Measurements from ENCODE around the gene SLC4A2.

The SLC4A2 gene

DNA sequence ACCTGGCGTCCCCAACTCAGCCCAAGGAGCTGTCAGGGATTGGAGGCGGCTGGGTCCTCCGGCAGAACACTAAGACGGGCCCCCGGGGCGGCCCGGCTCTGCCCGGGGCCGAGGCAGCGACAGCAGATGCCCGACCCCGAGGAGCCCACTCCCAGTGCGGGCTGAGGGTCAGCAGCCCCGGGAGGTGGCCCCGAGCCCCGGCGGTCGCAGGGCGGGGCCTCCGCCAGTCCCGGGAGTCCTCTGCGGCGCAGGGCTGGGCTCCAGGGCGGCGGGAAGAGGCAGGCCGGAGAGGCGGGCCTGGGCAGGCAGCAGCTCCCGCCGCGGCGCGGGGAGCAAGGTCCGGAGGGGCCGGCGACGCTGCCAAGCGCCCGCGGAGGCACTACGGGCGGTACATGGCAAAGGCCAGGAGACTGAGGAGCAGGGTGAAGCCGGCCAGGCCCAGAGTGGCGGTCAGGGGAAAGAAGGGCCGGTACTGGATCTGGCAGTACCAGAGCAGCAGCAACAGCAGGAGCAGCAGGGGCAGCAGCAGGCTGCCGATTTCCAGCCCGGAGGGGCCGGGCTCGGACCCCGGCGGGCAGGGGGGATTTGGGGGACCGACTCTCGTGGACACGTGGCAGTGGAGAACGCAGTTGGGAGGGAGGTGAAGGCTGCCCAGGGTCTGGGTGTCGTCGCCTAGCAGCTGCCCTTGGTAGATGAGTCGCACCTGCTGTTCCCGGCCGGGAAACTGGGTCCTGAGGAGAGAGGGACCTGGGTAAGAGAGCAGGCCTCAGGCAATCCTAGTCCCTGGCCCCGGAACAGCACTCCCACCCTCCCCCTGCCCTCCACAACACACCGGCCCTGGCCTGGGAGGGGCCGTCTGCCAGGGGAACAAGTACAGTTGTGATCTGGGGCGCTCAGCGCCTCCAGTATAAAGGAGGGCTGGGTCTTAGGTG lies 22.0 kb downstream of the SLC4A2 start:
- DNase-seq: peak in 1 of 2 experiments; percentile 39

- no peak for DNase-seq
Observed at GRCh38 chr7:151082141-151083070, 23.0 kb downstream of the SLC4A2 start.

- peak; percentile 40 to 73 for DNase-seq
Observed at GRCh38 chr7:151083071-151083823, 23.9 kb downstream of the SLC4A2 start, which contains the start of gene TMUB1. Gene TMUB1, minus strand, starts transcription at chr7:151083493. Its CDS starts 930 bp downstream, at chr7:151082563.

DNA sequence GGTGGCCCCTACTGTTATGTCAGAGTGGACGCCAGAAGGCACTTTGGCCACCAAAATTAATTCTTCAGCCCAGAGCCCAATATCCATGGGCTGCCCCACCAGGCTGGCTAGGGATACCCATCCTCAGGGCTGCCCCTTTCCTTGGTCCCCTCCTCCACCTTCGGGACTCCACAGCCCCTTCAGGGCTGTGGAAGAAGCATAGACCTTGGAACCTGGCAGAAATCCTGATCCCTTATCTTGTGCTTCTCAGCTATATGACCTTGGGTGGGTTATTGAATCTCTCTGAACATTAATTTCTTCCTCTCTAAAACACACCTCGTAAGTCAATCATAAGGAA lies 24.4 kb downstream of the SLC4A2 start:
- no peak for DNase-seq

DNA sequence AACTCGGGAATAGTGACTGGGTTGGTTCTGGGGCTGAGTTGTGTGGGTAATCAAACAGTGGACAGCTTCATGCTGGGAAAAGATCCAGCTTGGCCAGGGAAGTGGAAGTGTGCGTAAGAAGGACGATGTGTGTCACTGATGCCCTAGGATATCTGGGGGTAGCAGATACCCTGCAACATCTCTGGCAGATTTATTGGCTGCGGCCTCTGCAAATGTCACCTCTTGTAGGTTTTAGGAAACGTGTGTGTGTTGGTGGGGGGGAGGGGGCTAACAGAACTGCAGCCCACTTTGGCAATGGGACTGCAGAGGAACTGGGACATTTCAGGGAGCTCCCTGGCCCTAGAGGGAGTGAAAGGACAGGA lies 25.9 kb downstream of the SLC4A2 start:
- DNase-seq: no peak

DNA sequence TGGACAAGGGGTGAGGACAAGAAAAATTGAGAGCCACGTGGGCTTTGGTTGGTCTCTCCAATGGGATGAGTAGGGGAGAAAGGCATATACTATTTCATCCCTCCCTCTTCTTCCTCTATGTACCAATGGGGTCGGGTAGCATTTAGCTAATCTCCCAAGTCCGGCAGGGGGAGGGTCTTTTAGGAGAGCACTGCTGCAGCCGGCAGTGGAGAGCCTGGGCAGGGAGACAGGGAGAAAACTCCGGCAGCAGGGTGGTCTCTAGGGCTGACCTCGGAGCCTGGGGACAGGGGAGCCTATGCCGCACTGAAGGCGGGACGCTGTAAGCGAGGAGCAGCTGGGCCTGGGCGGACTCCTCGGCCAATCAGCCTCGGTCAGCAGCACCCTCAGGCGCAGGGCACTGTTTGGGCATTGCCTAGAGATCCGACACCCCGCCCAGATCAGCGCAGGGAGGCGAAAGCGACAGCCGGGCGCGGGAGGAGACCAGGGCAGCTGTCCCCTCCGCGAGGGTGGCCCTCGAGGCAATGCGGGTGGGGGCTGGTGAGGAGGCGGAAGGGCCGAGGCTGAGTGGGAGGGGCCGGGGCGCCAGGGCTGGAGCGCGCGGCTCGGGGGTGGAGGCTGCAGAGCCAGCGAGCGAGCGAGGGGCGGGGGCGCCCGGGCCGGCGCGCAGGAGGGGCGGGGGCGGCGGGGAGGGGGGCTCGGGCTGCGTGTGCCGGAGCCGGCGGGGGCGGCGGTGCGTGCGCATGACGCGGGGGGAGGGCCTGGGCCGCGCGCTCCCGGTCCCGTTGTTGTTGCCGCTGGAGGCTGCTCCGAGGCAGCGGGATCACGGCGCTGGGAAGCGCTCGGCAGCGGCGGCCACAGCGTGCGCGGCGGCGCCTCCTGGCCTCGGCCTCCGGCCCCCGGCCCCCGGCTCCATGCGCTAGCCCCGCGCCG lies 26.6 kb downstream of the SLC4A2 start, which contains the start of gene AGAP3:
TSS of gene AGAP3 (plus strand) at position 785 of the 930 bp plus-strand sequence. CDS start 267 bp downstream, outside the sequence.
- DNase-seq: peak; percentile 82 to 91

DNA sequence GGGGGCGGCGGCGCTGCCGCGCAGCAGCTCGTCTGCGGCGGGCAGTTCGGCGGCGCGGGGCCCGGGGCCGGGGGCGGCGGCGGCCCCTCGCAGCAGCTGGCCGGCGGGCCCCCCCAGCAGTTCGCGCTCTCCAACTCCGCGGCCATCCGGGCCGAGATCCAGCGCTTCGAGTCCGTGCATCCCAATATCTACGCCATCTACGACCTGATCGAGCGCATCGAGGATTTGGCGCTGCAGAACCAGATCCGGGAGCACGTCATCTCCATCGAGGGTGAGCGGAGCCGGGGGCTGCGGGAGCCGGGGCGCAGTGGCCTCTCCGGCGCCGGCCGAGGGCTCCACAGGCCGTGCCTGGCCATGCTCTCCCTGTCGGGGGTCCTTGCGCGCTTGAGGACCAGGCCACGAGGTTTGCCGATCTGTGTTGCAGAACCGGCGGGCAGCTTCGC lies 27.4 kb downstream of the SLC4A2 start:
- DNase-seq: no peak

DNA sequence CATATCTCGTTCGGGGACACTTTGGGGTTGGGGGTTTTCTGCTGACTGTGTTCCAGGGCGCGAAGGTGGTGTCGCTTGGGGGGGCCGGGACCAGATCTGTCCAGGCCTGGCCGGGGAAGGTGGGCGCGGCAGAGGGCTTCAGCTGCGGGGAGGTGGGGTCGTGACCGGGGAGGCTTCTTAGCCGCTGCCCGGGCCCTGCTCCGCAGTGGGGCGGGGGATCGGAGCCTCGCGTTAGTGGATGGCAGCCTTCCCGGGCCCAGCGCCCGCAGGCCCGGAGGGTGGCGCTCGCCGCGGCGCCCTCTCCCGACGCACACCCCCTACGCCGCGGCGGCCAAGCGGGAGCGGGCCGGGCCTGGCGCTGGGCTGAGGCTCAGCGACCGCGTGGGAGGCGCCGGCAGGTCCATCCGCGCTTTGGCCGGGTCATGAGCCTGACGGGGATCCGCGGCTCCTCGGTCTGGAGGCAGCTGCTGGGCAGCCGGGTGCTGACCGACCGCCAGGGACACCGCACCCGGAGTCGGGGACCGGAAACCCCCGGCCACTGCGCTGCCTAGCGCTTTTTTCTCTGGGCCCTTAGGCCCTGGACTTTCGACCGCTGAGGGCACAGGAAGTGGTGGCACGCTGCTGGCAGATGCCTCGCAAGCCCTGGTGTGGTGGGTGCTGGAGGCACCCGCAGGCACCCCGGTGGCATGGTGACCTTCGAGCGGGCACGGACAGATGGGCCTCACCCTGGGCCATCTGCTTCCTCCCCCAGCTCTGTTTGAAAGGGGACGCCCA lies 28.0 kb downstream of the SLC4A2 start:
- DNase-seq: peak; percentile 54 to 84

GRCh38 chr7:151088019-151088855 lies 28.8 kb downstream of the SLC4A2 start:
- no peak for DNase-seq

GRCh38 chr7:151088856-151089699 lies 29.7 kb downstream of the SLC4A2 start:
- peak; percentile 63 to 89 for DNase-seq

DNA sequence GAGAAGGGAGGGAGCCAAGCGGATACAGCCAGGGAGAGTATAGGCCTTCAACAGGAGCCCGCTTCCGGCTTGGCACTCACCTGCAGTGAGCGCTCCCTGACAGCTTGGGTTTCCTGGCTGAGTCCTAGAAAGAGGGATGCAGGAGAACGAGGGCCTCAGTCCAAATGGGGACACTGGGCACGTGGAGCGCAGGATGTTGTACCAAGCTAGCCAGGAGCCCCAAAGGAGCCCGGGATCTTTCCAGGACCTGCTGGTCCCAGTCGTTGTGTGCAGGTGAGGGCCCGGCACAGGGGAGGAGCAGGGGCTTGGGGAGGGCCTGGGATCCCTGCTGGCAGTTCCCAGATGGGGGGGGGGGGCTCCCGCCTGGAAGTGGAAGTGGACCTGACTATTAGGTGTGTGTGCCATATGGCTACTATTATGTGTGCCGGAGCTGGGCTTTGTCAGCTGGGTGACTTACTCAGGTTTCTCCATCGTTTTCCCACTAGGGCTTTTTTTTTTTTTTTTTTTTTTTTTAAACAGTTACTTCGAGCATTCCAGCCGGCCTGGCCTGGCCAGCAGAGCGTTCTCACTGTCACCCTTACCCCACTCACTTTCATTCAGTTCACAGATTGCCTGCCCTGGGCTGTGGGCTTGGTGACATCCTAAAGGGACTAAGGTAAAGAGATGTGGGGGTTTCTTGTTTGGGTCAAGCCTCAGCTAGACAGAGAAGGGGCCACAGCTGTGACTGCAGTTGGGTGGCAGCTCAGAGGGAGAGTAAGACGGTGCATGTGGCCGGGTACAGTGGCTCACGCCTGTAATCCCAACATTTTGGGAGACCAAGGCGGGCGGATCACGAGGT lies 30.7 kb downstream of the SLC4A2 start:
- DNase-seq: peak; percentile 56 to 83

DNA sequence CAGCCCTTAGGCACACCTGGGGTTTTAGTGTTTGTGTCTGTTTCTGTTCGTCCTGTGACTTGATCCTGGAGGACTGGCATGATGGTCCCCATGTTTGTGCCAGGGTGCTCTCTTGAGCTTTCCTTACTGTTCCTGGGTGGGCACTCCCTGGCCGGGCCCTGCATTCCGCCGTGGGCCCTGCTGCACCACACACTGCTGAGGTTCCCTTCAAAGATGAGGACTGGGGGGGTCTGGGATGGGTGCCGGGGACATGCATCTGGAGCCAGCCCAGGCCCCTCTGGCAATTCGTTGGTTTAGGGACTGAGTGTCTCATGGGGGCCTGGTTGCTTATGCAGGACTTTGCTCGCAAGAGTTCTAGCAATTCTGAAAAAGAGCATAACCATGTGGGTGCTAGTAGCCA lies 31.6 kb downstream of the SLC4A2 start:
- DNase-seq: no peak

DNA sequence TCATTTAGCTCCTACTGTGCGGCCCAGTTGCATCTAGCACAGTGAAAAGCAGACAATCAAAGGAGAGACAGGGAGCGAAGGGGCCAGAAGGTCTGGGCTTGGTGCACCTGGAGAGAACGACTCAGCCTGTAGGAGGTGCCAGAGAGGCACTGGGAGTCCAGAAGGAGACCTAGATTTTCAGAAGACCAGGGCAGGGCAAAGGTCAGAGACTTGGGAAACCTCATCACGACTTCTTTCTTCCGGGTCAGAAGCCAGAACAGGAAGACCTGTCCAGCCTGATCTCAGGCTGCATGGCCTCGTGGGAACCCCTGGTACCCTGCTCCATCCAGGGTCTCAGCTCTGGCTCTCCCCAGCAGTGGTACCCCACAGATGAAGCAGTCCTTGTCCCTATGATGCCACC lies 32.0 kb downstream of the SLC4A2 start:
- DNase-seq: no peak

GRCh38 chr7:151091988-151092387 lies 32.6 kb downstream of the SLC4A2 start:
- no peak for DNase-seq

- no peak for DNase-seq
Observed at GRCh38 chr7:151093748-151094147, 34.4 kb downstream of the SLC4A2 start.

DNA sequence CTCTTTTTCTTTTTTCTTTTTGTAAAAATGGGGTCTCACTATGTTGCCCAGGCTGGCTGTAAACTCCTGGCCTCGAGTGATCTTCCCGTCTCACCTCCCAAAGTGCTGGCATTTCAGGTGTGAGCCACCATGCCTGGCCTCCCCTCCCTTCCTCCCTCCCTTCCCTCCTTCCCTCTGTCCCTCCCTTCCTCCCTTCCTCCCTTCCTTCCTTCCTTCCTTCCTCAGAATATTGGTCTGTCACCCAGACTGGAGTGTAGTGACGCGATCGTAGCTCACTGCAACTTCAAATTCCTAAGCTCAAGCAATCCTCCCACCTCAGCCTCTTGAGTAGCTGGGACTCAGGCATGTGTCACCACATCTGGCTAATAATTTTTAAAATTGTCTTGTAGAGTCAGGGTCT lies 35.3 kb downstream of the SLC4A2 start:
- no peak for DNase-seq

DNA sequence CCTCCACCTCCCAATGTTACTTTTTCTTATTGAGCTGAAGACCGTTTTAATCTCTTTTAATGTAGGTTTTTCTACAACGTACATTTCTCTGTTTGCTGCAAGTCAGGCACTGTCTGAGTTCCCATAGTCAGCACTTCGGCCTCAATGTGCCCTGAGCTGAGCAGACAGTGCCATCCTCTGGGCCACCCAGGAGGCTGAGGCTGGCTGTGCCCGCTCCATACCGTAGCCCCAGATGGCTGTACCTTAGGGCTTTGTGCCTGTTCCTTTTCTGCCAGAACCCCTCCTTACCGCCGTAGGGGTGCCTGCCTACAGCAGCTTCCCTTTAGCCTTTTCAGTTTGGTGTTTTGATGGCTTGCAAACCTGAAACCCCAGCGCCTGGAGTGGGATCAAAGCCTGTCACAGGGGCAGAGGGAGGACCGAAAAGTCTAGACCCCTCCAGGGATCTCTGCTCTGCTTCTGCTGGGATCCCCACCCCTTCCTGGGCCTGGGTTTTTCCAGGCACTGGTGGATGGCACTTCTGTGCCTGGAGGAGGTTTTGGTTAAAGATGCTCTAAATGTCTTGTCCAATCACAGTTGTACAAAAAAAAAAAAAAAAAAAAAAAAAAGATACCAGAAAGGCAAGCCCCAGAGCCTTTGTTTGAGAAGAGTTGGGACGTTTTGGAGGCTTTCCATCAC lies 35.9 kb downstream of the SLC4A2 start:
- DNase-seq: no peak

All from NCI-H524 (cell line).